DMS114 treated with DMSO at 0.1 percent for 48 hours (cell line): Measurements from ENCODE around the gene SCRN3.
"Not testable (repeated sequence)": the region's sequence is repeated elsewhere in the genome, so short reads cannot be mapped to it uniquely, and the experiment has no call there.

Source experiments
- DNase-seq: peaks from one replicate; lab custom pipeline; 2025; ENCODE audit not compliant: unreplicated experiment; lab: John Stamatoyannopoulos, UW

The SCRN3 gene, protein sequence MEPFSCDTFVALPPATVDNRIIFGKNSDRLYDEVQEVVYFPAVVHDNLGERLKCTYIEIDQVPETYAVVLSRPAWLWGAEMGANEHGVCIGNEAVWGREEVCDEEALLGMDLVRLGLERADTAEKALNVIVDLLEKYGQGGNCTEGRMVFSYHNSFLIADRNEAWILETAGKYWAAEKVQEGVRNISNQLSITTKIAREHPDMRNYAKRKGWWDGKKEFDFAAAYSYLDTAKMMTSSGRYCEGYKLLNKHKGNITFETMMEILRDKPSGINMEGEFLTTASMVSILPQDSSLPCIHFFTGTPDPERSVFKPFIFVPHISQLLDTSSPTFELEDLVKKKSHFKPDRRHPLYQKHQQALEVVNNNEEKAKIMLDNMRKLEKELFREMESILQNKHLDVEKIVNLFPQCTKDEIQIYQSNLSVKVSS

DNA sequence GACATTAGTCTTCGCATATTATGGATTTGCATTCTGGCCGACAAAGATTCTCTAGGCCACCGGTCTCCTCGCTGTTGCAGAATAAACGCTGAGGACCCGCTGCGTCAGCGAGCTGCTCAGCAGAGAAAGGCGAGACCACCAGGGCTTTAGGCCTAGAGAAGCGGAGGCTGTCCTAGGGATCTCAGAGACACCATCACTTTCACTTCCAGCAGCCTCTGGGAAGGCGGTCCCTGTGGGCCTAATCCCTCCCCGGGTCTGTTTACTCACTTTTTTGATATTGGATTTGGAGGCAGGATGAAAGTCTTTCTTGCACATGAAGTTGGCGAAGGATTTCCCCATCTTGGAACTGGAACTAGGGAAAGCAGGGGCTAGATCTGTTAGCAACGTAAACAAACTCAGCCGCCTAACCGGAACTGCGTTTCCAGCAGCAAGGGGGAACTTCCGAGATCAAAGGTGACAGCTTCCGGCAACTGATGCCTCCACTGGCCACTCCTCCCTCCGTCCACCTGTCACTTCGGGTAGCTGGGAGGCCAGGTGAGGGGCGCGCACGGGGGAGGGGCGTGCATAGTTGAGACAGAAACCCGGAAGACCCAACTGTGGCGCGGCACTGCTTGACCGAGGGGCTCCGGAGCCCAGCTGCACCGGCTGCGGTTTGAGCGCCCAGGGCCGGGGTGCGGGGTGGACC lies at the start of gene SCRN3:
Gene SCRN3, plus strand, starts transcription at position 447 of the 685 bp plus-strand sequence. CDS start 2,554 bp downstream, outside the sequence.
- DNase-seq: peak; percentile 46

DNA sequence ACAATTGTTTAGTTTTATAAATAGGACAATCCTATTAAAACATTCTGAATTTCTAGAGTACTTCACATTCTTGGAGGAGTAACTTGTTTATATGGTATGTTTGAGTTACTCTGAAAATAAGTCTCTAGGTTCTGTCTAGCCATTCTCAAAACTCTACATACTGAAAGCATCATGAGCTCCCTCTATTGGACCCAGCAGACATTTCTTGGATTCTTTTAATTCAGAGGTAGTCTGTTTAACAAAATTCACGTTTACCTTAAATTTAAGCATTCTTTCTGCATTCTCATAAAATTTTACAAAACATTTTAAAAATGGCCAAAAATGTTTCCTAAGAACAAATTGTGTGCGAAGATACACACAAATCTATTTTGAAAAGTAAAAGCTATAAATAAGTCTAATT lies 45.5 kb upstream of the SCRN3 start:
- peak; percentile 9 for DNase-seq

DNA sequence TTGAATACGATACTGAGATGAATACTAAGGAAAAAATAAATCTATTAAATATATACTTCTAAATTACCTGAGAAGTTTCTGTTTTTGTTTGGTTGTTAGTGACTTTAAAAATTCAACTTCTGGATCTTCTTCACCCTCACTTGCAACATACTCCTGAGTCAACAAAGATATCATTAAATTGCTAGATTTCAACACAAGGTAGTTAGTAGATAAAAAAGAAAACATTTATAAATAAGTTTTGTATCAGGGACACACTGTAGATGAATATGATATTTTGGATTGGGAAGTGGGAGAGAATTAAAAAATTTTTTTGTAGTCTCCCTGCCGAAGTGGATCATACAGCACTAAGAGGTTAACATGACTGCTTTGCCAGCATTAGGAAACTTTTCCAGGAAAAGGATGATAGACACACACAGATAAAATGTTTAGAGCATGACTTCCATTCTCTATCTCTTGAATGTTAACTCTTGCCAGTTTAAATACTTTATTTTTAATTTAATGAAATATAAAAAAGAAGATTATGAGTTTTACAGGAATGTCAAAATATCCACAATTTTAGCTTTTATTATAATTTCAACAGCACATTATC lies 44.8 kb upstream of the SCRN3 start:
- no peak for DNase-seq

DNA sequence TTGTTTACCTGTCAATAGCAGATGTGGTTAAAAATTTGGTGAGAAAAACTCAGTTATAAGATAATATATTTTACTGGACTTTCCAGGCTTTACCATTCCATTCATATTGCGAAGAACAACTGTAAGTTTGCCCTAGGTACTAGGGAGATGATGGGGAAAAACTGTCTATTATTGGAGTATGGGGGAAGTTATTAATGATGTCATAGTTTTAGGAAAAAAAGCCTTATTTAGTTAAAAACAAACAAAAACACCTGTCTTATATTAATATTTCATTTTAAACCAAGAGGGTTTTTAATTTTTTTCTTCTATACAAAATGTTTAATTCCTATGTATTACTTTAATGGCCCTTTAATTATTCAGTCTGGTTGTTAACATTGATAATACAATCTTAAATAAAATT lies 42.5 kb upstream of the SCRN3 start:
- no peak for DNase-seq

DNA sequence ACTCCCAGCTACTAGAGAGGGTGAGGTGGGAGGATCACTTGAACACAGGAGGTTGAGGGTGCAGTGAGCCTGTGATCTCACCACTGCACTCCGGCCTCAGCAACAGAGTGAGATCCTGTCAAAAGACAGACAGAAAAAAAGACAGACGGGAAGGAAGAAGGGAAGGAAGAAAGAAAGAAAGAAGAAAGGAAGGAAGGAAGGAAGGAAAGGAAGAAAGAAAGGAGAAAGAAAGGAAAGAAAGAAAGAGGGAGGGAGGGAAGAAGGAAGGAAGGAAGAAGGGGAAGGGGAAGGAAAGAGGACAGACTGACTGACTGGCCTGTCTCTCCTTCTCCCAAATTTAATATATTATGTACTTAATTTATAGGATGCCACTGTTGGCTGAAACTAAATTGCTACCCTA lies 39.2 kb upstream of the SCRN3 start:
- no peak for DNase-seq

GRCh38 chr2:174359663-174360062 lies 35.9 kb upstream of the SCRN3 start:
- DNase-seq: not testable (repeated sequence)

- DNase-seq: no peak
These were observed 32.6 kb upstream of the SCRN3 start for GRCh38 chr2:174362949-174363348.

GRCh38 chr2:174363492-174364225 lies 31.9 kb upstream of the SCRN3 start:
- DNase-seq: not testable (repeated sequence)

DNA sequence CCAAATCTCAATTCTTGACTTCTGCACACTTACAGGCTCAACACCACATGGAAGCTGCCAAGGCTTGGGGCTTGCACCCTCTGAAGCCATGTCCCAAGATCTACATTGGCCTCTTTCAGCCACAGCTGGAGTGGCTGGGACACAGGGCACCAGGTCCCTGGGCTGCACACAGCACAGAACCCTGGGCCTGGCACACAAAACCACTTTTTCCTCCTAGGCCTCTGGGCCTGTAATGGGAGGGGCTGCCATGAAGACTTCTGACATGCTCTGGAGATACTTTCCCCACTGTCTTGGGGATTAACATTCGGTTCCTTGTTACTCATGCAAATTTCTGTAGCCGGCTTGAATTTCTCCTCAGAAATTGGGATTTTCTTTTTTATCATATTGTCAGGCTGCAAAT lies 30.9 kb upstream of the SCRN3 start:
- DNase-seq: no peak

DNA sequence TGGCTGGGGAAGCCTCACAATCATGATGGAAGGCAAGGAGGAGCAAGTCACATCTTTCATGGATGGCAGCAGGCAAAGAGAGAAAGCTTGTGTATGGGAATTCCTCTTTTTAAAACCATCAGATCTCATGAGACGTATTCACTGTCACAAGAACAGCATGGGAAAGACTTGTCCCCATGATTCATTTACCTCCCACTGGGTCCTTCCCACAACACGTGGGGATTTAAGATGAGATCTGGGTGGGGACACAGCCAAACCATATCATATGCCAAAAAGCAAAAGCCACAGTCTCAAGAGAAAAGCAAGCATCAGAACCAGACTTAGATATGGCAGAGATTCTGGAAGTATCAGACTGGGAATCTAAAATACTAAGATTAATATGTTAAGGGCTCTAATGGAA lies 30.0 kb upstream of the SCRN3 start:
- no peak for DNase-seq

GRCh38 chr2:174368691-174369090 lies 26.8 kb upstream of the SCRN3 start:
- no peak for DNase-seq

GRCh38 chr2:174376967-174377366 lies 18.6 kb upstream of the SCRN3 start:
- no peak for DNase-seq

- no peak for DNase-seq
These were observed 11.7 kb upstream of the SCRN3 start for GRCh38 chr2:174383796-174384195.

DNA sequence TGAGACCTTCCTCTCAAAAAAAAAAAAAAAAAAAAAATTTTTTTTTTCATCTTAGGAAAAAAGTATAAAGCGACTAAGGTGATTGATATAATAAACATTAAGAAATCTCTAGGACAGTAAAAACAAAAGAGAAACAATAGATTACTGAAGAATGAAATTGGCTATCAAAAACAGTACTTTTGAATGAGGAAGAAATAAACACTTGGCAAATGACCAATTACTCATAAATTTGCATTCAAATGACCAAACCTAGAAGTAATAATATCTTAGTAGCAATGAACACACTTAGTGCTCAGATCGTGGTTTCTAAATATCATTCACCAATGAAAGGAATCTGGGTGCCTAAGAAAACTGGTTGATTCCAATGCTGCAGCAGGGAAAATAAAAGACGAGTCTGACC lies 10.3 kb upstream of the SCRN3 start:
- DNase-seq: no peak

- DNase-seq: not testable (repeated sequence)
These were observed 6.8 kb upstream of the SCRN3 start for GRCh38 chr2:174388706-174389105.

DNA sequence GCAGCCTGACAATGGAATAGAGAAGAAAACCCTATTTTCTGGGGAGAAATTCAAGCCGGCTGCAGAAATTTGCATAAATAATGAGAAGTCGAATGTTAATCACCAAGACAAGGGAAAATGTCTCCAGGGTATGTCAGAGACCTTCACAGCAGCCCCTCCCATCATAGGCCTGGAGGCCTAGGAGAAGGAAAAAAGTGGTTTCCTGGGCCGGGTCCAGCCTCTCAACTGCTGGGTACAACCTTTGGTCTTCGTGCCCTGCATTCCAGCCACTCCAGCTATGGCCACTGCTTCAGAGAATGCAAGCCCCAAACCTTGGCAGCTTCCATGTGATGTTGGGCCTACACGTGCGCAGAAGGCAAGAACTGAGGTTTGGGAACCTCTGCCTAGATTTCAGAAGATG lies 6.0 kb upstream of the SCRN3 start:
- no peak for DNase-seq

GRCh38 chr2:174390303-174390702 lies 5.2 kb upstream of the SCRN3 start:
- DNase-seq: not testable (repeated sequence)

GRCh38 chr2:174392706-174393105 lies 2.8 kb upstream of the SCRN3 start:
- DNase-seq: no peak

DNA sequence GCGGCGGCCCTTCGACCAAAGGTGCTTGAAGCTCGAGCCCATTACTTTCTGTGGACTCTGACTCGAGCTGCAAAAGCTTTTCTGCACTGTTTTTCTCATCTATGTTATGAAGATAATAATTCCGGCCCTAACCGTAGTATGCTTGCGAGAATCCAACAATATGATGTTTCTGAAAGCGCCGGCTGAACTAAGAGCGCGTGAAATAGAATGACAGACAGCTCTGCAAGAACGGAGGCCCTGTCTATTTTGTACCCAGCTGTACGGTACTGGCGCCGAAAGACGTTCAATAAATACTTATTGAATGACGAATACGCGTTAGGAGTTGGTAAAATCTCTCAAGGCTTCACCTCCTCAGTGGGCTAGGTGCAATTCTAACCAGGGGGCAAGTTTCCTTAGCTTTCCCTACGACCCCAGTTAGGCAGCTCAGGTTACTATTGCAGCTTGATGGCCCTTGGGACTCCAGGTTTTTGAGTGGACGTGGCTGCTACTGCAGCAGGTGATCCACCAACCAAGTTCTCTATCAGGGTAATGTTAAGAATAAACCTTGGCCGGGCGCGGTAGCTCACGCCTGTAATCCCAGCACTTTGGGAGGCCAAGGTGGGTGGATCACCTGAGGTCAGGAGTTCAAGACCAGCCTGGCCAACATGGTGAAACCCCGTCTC lies 570 bp downstream of the SCRN3 start:
- DNase-seq: no peak

DNA sequence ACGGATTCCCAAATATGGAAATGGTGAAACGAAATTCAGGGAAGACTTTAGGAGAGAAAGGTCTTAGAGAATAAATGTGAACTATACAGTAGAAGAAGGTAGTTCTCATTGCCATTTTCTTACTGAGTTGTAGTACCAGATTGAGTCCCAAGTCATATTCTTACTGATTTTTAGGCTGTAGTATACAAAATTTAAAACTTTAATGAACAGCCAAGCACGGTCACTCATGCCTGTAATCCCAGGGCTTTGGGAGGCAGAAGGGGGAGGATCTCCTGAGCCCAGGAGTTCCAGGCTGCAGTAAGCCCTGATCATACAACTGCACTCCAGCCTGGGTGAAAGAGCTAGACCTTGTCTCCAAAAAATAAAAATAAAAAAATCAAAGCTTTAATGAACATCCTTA lies 2.2 kb downstream of the SCRN3 start:
- no peak for DNase-seq

GRCh38 chr2:174399171-174399570 lies 3.6 kb downstream of the SCRN3 start:
- no peak for DNase-seq
